Panc1 (cell line): ENCODE measurements around the gene BPGM. TPM values are rescaled to one million over a fixed set of nuclear protein-coding genes. Genes with fewer than 3 reads are reported as not detected.

Experiments
- ATAC-seq: fragments of 200-7000 bp; cut with Tn5 transposase; 2 replicates; pipeline ENCODE4 v1.9.1; 2020; ENCODE audit warnings: mild to moderate bottlenecking, moderate library complexity
- BruUV-seq: library from RNA; stranded (reverse); fragments of 400-500 nt; replicated peaks from 2 replicates; lab custom pipeline; 2021; lab: Mats Ljungman, UMichigan
- CTCF ChIA-PET: fragments of 300-600 bp; sonication (Branson Sonifier 250); formaldehyde crosslinking; loops from one replicate; lab custom pipeline; 2022; ENCODE audit warnings: antibody characterized with exemption; lab: Charles Lee
- POLR2A ChIA-PET: fragments of 300-600 bp; sonication (Branson Sonifier 250); formaldehyde crosslinking; loops from one replicate; lab custom pipeline; 2022; ENCODE audit warnings: antibody characterized with exemption; lab: Charles Lee
- DNase-seq: peaks from one replicate; pipeline ENCODE4 v3.0.0-alpha.2; 2010; ENCODE audit warnings: low read depth, low spot score
- H3K27ac ChIP-seq: 2 replicates; pipeline ENCODE4 v1.5.1; 2011; ENCODE audit warnings: mild to moderate bottlenecking, low read length, inconsistent platforms
- H3K27me3 ChIP-seq: fragments of 200-500 bp; sonication (Bioruptor generic); 2 replicates; pipeline ENCODE4 v1.6.0; 2014; ENCODE audit warnings: low read length, inconsistent platforms; ENCODE audit not compliant: control insufficient read depth, insufficient read depth
- H3K36me3 ChIP-seq: fragments of 200-500 bp; sonication (Bioruptor generic); 2 replicates; pipeline ENCODE4 v1.5.1; 2014; ENCODE audit warnings: inconsistent platforms, mild to moderate bottlenecking, low read length, moderate library complexity; ENCODE audit not compliant: control insufficient read depth, insufficient read depth
- H3K4me1 ChIP-seq: 2 replicates; pipeline ENCODE4 v1.5.1; 2011; ENCODE audit warnings: inconsistent platforms, mild to moderate bottlenecking, low read length, moderate library complexity; ENCODE audit not compliant: control insufficient read depth, insufficient read depth
- H3K4me3 ChIP-seq, 2 experiments: 2 replicates each; pipeline ENCODE4 v1.5.1; 2011 to 2012; ENCODE audit warnings: low read depth in 2 of 2, low read length in 2 of 2, mild to moderate bottlenecking in 2 of 2, inconsistent platforms in 1 of 2, moderate library complexity in 1 of 2
- H3K9me3 ChIP-seq: fragments of 200-500 bp; sonication (Bioruptor generic); 2 replicates; pipeline ENCODE4 v1.5.1; 2014; ENCODE audit warnings: low read depth, mild to moderate bottlenecking, inconsistent platforms, low read length, moderate library complexity; ENCODE audit not compliant: control insufficient read depth, insufficient read depth
- CTCF ChIP-seq: fragments of 450-650 bp; IDR thresholded peaks from 2 replicates; pipeline ENCODE4 v1.5.1; 2017; ENCODE audit warnings: mild to moderate bottlenecking
- POLR2AphosphoS5 ChIP-seq: IDR thresholded peaks from 2 replicates; pipeline ENCODE4 v1.6.1; 2012; ENCODE audit warnings: mild to moderate bottlenecking, low read depth, low read length, moderate library complexity
- REST ChIP-seq, 2 experiments: IDR thresholded peaks; 2 replicates each; pipeline ENCODE4 v1.6.1; 2011 to 2012; ENCODE audit warnings: low read depth in 2 of 2, control low read depth in 1 of 2, low read length in 1 of 2, mild to moderate bottlenecking in 1 of 2, moderate library complexity in 1 of 2; ENCODE audit not compliant: insufficient read depth in 1 of 2
- SIN3A ChIP-seq: IDR thresholded peaks from 2 replicates; pipeline ENCODE4 v1.6.1; 2012; ENCODE audit warnings: low read depth, mild to moderate bottlenecking, low read length, moderate library complexity, borderline replicate concordance; ENCODE audit not compliant: insufficient read depth
- TCF7L2 ChIP-seq: IDR thresholded peaks from 2 replicates; pipeline ENCODE4 v1.6.1; 2011; ENCODE audit warnings: mild to moderate bottlenecking, low read depth, low read length, inconsistent platforms
- in situ Hi-C: cut with HindIII; loops from 2 replicates; pipeline ENCODE4 v1.10.0; 2016; ENCODE audit warnings: low sequenced_read_pairs, low pct_unique_long_range_greater_than_20kb
- intact Hi-C: fragments of 100-400 bp; cut with micrococcal nuclease; formaldehyde crosslinking; loops from one replicate; pipeline ENCODE4 v1.10.0; 2022; ENCODE audit not compliant: unreplicated experiment
- total RNA-seq: library from RNA; stranded (reverse); gene quantifications from one replicate; pipeline ENCODE4 v1.2.1, GENCODE V29; 2021; ENCODE audit not compliant: unreplicated experiment

BPGM gene
- total RNA-seq, 1 experiment from 2014 or later: 10.7 TPM

- Histone ChIP-seq H3K9me3 (no peaks in the 10 kb centered on the region), H3K4me1 (no peaks in the 10 kb centered on the region), H3K27me3 (no peaks in the 10 kb centered on the region), H3K27ac (no peak overlapping the region), H3K36me3 (no peaks in the 10 kb centered on the region), H3K4me3 (no peak overlapping the region)
- in situ Hi-C loops (no loop called here), intact Hi-C loops (no loop called here)
- no TSS peak for BruUV-seq
- ChIA-PET CTCF (no interaction called here), POLR2A (no interaction called here)
- no peak for DNase-seq
- TF ChIP-seq CTCF (no peak), TCF7L2 (no peak), POLR2AphosphoS5 (no peak), SIN3A (no peak), REST (IDR thresholded peaks at IDR 0.05; ENCODE audit: insufficient read depth in 1 of 2, low read depth in 2 of 2, low read length in 1 of 2) (no peak)
- ATAC-seq: no peak
Measured at GRCh38 chr7:134709197-134709596, 62.5 kb downstream of the BPGM start.

- in situ Hi-C loops: no loop called here
- Histone ChIP-seq H3K36me3 (no peaks in the 10 kb centered on the region), H3K4me1 (no peaks in the 10 kb centered on the region), H3K9me3 (no peaks in the 10 kb centered on the region), H3K27ac (no peak overlapping the region), H3K27me3 (no peaks in the 10 kb centered on the region), H3K4me3 (no peak overlapping the region)
- ATAC-seq (no peak), DNase-seq (no peak)
- ChIA-PET POLR2A (no interaction called here), CTCF (no interaction called here)
- intact Hi-C loops: no loop called here
- no TSS peak for BruUV-seq
- TF ChIP-seq SIN3A: no peak
- no peak for TF ChIP-seq TCF7L2
- TF ChIP-seq CTCF: no peak
- TF ChIP-seq REST (IDR thresholded peaks at IDR 0.05; ENCODE audit: insufficient read depth in 1 of 2, low read depth in 2 of 2, low read length in 1 of 2): no peak
- TF ChIP-seq POLR2AphosphoS5: no peak
Measured at GRCh38 chr7:134710511-134710853, 63.8 kb downstream of the BPGM start.
